ENCODE results near the gene MAD2L1BP. TPM values are rescaled to one million over a fixed set of nuclear protein-coding genes. Genes with fewer than 3 reads are reported as not detected.

Gene MAD2L1BP
- total RNA-seq, 1 donor from 2014 or later = 43.5 TPM

DNA sequence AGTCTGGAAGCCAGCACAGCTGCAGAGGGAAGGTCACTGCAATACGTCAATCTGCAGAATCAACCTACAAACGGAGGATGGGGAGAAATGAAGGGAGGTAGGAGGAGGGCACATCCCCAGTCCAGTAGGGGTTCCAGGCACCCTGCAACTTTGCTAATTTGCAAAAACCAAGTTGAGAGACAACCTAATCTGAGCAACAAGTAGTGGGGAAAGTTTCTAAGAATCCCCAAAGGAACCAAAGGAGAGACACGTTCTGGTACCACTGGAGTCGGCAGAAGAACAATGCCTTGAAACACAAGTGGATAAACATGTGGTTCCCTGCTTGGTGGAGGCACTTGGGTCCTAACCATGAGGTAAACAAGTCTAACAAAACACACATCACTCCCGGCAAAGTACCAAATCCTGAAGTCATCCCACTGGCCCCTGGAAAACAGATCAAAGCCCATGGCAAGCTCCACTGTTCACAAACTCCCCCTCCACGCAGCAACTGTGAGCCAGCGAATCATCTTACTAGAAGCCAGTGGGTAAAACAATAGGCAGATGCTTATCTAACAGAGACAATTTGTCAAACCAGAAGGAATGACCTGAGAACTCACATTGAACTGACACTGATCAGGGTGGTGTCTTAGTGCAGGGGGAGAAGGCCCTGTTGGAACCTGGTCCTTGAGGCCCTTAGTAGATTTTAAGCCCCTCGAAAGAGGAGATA lies 47.2 kb downstream of the MAD2L1BP start:
- TF ChIP-seq, protein P1, sequence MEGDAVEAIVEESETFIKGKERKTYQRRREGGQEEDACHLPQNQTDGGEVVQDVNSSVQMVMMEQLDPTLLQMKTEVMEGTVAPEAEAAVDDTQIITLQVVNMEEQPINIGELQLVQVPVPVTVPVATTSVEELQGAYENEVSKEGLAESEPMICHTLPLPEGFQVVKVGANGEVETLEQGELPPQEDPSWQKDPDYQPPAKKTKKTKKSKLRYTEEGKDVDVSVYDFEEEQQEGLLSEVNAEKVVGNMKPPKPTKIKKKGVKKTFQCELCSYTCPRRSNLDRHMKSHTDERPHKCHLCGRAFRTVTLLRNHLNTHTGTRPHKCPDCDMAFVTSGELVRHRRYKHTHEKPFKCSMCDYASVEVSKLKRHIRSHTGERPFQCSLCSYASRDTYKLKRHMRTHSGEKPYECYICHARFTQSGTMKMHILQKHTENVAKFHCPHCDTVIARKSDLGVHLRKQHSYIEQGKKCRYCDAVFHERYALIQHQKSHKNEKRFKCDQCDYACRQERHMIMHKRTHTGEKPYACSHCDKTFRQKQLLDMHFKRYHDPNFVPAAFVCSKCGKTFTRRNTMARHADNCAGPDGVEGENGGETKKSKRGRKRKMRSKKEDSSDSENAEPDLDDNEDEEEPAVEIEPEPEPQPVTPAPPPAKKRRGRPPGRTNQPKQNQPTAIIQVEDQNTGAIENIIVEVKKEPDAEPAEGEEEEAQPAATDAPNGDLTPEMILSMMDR (conservative IDR thresholded peaks at IDR 0.05) = no peak
- no peaks in the 10 kb centered on the region for H3K36me3 Mint-ChIP-seq (ENCODE audit: low read depth)
- no peak for DNase-seq (ENCODE audit: low read depth, low spot score)
- no peaks in the 10 kb centered on the region for H3K9me3 Mint-ChIP-seq
- peaks cover 3% of the 10 kb centered on the region for H3K27me3 Mint-ChIP-seq (ENCODE audit: low read depth)
- peaks cover 25% of the 10 kb centered on the region for H3K4me1 Mint-ChIP-seq
- no peak overlapping the region for H3K4me3 Mint-ChIP-seq
- H3K27ac Mint-ChIP-seq (ENCODE audit: unreplicated experiment) = no peak overlapping the region

DNA sequence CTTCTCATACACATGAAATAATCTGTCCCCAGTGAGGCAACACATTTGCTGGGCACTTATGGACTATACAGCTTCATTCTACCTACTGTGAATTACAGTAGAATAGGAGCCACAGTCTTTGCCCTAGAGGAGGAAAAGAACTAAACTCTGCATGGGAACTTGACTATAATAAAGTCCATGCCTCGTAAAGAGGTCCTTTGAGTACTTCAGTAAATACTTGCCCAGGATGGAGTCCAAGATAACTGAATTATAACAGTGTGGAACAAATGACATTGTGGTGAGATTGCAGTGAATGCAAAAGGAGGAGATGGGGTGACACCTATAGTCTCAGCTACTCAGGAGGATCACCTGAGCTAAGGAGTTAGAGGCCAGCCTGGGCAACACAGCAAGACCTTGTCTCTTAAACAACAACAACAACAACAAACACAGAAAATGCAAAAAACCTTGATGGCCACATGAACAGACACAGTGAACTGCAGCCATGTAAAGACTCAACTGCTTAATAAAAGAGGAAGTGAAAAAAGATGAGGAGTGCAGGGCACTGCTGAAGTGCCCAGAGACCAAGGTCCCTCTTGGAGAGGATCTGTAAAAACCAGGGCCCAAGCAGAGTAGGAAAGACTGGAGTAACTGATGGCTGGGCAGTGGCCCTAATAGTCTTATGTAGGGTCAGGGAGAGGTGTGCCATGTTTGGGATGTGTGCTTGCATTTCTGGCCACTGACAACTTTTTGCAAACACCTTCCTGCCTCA lies 48.2 kb downstream of the MAD2L1BP start:
- DNase-seq (ENCODE audit: low read depth, low spot score) = no peak
- no peak overlapping the region for H3K27ac Mint-ChIP-seq (ENCODE audit: unreplicated experiment)
- TF ChIP-seq, protein P1 (conservative IDR thresholded peaks at IDR 0.05) = no peak
- H3K4me3 Mint-ChIP-seq = peak overlapping the region; percentile 64
- H3K4me1 Mint-ChIP-seq = peaks cover 30% of the 10 kb centered on the region
- no peaks in the 10 kb centered on the region for H3K9me3 Mint-ChIP-seq
- H3K27me3 Mint-ChIP-seq (ENCODE audit: low read depth) = peaks cover 3% of the 10 kb centered on the region
- no peaks in the 10 kb centered on the region for H3K36me3 Mint-ChIP-seq (ENCODE audit: low read depth)

DNA sequence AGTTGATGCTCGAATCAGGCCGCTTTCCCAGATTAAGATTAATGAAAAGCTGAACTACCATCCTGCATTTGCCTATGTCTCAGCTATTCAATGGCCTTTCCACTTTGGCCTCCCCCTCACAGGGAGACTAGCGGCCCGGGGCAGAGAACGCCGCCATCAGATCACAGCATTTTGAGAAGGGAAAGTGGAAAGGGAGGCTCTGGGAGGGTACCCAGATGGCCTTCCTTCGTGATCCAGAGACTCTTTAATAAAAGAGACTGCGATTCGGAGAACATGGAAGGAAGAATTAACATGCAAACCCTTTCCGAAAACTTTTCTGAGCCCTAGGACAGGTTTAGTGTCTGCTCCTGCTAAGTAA lies 51.4 kb downstream of the MAD2L1BP start:
- peak overlapping the region; percentile 94 for H3K4me3 Mint-ChIP-seq
- H3K27me3 Mint-ChIP-seq (ENCODE audit: low read depth) = peaks cover 12% of the 10 kb centered on the region
- no peaks in the 10 kb centered on the region for H3K36me3 Mint-ChIP-seq (ENCODE audit: low read depth)
- H3K9me3 Mint-ChIP-seq = no peaks in the 10 kb centered on the region
- peak overlapping the region; percentile 94 for H3K27ac Mint-ChIP-seq (ENCODE audit: unreplicated experiment)
- no peak for DNase-seq (ENCODE audit: low read depth, low spot score)
- TF ChIP-seq, protein P1 (conservative IDR thresholded peaks at IDR 0.05) = no peak
- peaks cover 30% of the 10 kb centered on the region for H3K4me1 Mint-ChIP-seq

DNA sequence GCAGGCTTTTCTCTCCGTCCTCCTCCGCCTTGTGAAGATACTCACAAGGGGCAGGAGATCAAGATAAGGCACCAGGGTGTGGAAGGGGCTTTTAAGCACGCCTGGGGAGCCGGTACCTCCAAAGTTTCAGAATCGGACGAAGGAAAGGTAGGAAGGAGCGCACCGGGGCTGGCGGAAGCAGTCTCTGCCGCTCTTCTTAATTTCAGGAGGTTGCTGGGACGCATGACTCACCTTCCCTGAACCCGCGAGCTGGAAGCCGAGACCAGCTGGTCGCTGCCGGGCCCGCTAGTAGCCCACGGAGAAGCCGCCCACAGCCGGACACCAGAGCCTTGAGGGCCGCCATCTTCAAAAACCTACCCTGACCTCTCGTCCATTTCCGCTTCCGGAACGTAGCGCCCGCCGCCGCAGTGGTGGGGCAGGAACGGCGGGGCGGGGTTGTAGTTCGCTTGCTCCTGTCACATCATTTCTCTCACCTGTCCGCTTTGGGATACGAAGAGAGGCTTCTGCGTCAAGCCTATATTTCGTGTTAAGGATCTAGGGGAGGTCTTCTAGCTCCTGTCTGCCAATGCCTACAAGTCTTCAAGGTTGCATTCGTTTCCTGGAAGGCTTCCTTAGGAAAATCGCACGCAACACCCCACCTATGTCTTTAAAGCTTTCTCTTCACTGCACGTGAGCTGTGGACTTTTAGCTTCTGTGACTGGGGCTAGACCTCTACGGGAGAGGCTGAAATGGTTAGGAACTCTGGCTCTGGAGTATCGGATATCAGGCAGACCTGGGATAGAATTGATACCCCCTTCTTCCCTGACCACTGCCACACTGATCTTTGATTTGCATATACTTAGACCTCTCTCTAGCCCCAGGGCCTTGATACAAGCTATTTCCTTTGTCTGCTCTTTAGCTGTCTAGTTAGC lies 52.1 kb downstream of the MAD2L1BP start, which contains the start of gene MRPS18A:
MRPS18A (minus strand) TSS at position 355 of the 911 bp plus-strand sequence; CDS start at position 343, 12 bp downstream.
- Mint-ChIP-seq H3K4me3 (peak within 1 kb of the TSS; percentile 94), H3K4me1 (peaks cover 30% of the 10 kb centered on the region), H3K9me3 (no peaks in the 10 kb centered on the region), H3K27ac (ENCODE audit: unreplicated experiment) (peak within 1 kb of the TSS; percentile 94), H3K36me3 (ENCODE audit: low read depth) (no peaks in the 10 kb centered on the region), H3K27me3 (ENCODE audit: low read depth) (peaks cover 12% of the 10 kb centered on the region)
- peak; percentile 66 for DNase-seq (ENCODE audit: low read depth, low spot score)
- TF ChIP-seq, protein P1 (conservative IDR thresholded peaks at IDR 0.05) = no peak

DNA sequence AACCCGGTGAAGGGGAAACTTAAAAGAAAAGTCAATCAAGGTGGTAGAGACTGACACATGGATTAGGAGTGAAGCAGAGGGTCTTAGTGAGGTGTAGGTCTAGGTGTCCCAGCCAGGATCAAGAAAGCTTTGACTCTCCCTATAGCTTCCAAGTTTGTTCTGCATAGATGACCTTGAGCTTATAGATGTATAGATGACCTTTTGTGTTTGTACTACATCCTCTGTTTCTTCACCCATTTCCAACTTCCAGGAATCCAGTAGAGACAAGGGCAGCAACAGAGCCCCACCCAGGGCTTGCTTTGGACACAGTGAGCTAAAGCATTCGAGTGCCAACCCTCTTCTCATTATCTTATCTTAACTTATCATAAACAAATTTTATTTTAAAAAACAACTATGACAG lies 53.8 kb downstream of the MAD2L1BP start:
- no peaks in the 10 kb centered on the region for H3K9me3 Mint-ChIP-seq

More for the DNA sequence above, 53.8 kb downstream of the MAD2L1BP start:
- H3K27me3 Mint-ChIP-seq (ENCODE audit: low read depth) = peaks cover 12% of the 10 kb centered on the region
- no peak for DNase-seq (ENCODE audit: low read depth, low spot score)
- TF ChIP-seq, protein P1 (conservative IDR thresholded peaks at IDR 0.05) = no peak
- peak overlapping the region; percentile 65 for H3K4me3 Mint-ChIP-seq
- no peaks in the 10 kb centered on the region for H3K36me3 Mint-ChIP-seq (ENCODE audit: low read depth)
- no peak overlapping the region for H3K27ac Mint-ChIP-seq (ENCODE audit: unreplicated experiment)
- peaks cover 27% of the 10 kb centered on the region for H3K4me1 Mint-ChIP-seq
